Umbilical cord (tissue), 2 donors: ENCODE data around the gene SALL4. TPM values are rescaled to one million over a fixed set of nuclear protein-coding genes. Genes with fewer than 3 reads are reported as not detected.
"Not testable (repeated sequence)": the region's sequence is repeated elsewhere in the genome, so short reads cannot be mapped to it uniquely, and the experiment has no call there.

Experiments
- DNase-seq: peaks from one replicate; pipeline ENCODE4 v3.0.0-alpha.2; 2015; ENCODE audit warnings: low spot score
- total RNA-seq: library from RNA; depleted of rRNA; stranded (reverse); fragments of >200 nt; gene quantifications from one replicate; pipeline ENCODE4 v1.2.3, GENCODE V29; 2014; ENCODE audit warnings: low replicate concordance; ENCODE audit not compliant: insufficient read depth

Gene SALL4
- total RNA-seq, 1 donor from 2014 or later = 3.6 TPM

GRCh38 chr20:51801823-51802123, 548 bp downstream of the SALL4 start:
- no peak for DNase-seq

- no peak for DNase-seq
These were observed 1.0 kb downstream of the SALL4 start for GRCh38 chr20:51801122-51801822.

- DNase-seq = no peak
These were observed 1.5 kb downstream of the SALL4 start for GRCh38 chr20:51800872-51801121.

- no peak for DNase-seq
These were observed 2.1 kb downstream of the SALL4 start for GRCh38 chr20:51800060-51800871.

- DNase-seq = no peak
These were observed 2.9 kb downstream of the SALL4 start for GRCh38 chr20:51799401-51799860.

- no peak for DNase-seq
These were observed 4.8 kb downstream of the SALL4 start for GRCh38 chr20:51797357-51798025.

- no peak for DNase-seq
These were observed 6.0 kb downstream of the SALL4 start for GRCh38 chr20:51796340-51796739.

- no peak for DNase-seq
These were observed 9.4 kb downstream of the SALL4 start for GRCh38 chr20:51792960-51793359.

GRCh38 chr20:51791626-51792025, 10.7 kb downstream of the SALL4 start:
- DNase-seq = no peak

- no peak for DNase-seq
These were observed 12.1 kb downstream of the SALL4 start for GRCh38 chr20:51790256-51790655.

- no peak for DNase-seq
These were observed 12.9 kb downstream of the SALL4 start for GRCh38 chr20:51789434-51789833.

- DNase-seq = no peak
These were observed 13.5 kb downstream of the SALL4 start for GRCh38 chr20:51788822-51789221.

- no peak for DNase-seq
These were observed 18.0 kb downstream of the SALL4 start for GRCh38 chr20:51784299-51784698.

GRCh38 chr20:51778229-51778759, 24.0 kb downstream of the SALL4 start:
- not testable (repeated sequence) for DNase-seq

- DNase-seq = no peak
These were observed 27.1 kb downstream of the SALL4 start for GRCh38 chr20:51775241-51775640.

GRCh38 chr20:51772236-51772635, 30.1 kb downstream of the SALL4 start:
- DNase-seq = no peak

GRCh38 chr20:51769976-51770615, 32.2 kb downstream of the SALL4 start:
- DNase-seq = no peak

- no peak for DNase-seq
These were observed 33.4 kb downstream of the SALL4 start for GRCh38 chr20:51768759-51769517.

GRCh38 chr20:51767867-51768758, 34.2 kb downstream of the SALL4 start, which contains the start of gene ATP9A:
ATP9A (minus strand) TSS chr20:51768390; CDS start chr20:51768369, 21 bp downstream.
- DNase-seq = peak; percentile 19
